ENCODE results near the gene CECR2.
"Not testable (repeated sequence)": the region's sequence is repeated elsewhere in the genome, so short reads cannot be mapped to it uniquely, and the experiment has no call there.

Gene CECR2

DNA sequence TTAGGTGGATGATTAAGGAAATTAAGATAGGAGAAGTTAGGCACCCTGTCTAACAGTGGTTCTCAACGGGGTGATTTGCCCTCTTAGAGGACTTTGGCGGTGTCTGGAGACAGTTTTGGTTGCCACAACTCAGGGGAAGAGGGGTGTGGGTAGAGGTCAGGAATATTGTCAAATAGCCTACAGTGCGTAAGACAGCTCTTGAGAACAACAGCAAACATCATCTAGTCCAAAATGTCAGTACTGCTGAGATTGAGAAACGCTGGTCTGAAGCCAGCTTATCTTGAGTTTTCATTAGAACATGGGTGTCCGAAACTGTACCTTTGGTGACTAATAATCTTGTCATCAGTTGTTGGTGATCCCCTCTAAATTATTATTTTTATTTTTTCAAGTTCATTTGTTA is 38.4 kb downstream of the CECR2 start:
- DNase-seq = no peak

DNA sequence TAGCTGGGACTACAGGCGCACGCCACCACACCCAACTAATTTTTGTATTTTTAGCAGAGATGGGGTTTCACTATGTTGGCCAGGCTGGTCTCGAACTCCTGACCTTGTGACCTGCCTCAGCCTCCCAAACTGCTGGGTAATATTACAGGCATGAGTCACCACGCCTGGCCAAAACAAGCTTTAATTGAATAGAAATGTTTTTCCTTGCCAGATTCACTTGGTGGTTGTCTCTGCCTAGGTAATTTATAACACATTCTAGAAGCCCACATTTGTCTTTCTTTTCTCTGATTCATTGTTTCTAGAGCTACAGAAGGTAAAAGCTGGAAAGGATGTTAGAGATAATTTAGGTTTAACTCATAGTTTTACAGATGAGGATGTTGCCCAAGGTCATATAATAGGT is 41.3 kb downstream of the CECR2 start:
- DNase-seq = no peak

DNA sequence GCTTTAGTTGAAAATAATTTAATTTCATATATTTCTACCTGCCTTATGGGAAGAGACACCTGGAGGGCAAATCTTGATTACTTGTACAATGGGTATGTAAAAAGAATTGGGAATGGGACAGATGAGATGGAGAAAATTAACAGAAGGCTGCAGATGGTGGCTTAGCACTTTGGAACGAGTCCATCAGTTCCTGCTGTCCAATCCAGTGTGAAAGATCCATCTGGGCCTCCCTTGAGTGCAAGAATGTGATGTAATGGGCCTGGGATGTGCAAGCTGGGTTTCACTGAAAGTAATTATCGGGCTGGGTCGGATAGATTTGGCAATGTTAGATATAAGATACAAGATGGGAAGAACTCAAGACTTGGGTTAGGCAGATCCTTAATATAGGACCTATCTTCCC is 42.0 kb downstream of the CECR2 start:
- DNase-seq = no peak

DNA sequence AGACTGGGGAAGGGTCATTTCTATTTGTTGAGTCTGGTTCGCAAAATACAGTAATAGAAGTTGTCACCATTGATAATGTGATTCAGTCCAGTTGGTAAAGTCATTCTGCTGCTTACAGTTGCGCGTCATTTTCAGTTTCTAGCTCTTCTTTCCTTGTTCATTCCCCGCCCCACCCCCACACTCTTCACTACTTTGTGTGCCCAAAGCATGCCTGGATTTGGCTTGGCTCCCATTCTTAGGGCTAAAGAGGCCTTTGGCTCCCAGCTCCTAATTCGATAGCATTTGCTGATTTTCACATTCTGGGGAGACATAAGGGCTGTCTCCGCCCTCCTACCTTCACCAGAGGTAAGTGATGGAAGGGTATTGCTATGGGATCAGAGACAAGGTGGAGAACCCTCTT is 43.0 kb downstream of the CECR2 start:
- DNase-seq = no peak

DNA sequence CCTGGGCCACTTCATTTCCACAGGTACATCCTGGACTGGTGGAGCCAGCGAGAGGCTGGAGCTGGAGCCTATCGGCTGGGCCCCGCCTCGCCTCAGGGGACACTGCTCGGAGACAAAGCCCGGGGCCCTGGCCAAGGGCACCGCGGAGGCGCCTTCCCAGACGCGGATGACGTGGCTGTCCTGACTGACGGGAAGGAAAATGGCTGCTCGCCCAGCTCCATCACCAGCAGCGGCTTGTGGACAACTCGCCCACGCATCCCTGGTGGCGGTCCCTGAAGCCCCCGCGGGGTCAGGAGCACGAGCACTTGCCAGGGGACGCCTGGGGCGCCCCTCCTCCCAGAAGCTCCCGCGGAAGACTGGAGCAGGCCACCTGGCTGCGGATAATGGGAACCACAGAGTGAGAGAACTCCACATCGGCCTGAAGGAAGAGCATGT is 49.6 kb downstream of the CECR2 start:
- DNase-seq = no peak

DNA sequence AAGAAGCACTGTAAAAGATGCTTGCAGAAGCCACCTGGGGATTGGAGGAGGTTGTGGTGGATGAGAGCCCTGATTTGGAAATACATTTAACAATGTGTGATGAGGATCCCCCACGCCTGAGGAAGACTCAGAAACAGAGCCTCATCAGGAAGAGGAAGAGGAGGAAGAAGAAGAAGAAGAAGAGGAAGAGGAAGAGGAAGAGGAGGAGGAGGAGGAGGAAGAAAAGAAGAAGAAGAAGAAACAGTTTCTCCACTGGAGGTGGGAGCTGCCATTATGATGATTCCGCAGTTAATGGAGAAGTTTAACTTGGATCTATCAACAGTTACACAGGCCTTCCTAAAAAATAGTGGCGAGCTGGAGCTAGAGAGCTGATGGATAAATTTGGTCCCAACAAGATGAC is 50.1 kb downstream of the CECR2 start:
- DNase-seq = no peak

DNA sequence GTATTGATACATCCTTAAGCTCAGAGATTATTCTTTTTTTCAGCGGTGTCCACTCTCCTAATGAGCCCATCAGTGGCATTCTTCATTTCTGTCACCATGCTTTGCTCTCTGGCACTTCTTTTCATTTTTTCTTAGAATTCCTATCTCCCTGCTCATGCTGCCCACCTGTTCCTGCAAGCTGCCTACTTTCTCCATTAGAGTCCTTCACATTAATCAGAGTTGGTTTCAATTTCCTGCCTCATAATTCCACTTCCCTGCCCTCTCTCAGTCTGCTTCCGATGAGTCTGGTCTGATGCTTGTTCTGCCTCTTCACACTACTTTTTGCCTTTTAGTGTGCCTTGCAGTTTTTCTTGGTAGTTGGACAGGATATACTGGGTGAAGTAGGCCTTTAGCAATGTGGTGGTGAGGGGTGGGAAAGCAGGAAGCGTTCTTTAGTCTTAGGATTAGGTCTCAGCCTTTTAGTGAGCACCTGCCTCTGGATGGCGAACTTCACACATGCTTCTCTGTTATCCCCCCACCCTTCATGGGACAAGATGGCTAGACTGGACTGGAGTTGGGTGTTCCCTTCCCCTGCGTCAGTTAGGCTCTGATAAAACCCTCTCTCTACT is 53.6 kb downstream of the CECR2 start:
- DNase-seq = no peak

- no peak for DNase-seq
Observed at GRCh38 chr22:17423616-17424015, 54.4 kb downstream of the CECR2 start.

GRCh38 chr22:17427528-17427927 is 58.3 kb downstream of the CECR2 start:
- DNase-seq = not testable (repeated sequence)

DNA sequence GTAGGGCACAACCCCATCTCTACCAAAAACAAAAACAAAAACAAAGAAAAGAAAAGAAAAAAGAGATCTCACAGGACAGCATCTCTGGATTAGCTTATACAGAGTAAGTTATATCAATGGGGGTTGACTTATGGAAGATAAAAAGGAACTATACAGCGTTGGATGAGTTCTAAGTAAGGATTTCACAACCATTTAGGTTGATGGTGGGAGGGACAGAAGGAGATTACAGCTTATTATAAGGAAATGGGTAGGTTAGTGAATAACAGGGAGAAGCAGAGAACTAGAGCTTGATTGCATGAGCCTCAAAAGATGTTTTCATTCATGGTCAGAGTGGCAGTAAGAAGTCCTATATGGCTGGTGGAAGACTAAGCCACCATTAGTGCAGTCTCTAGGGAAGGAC is 60.3 kb downstream of the CECR2 start:
- DNase-seq = no peak

GRCh38 chr22:17430412-17430811 is 61.2 kb downstream of the CECR2 start:
- DNase-seq = no peak

DNA sequence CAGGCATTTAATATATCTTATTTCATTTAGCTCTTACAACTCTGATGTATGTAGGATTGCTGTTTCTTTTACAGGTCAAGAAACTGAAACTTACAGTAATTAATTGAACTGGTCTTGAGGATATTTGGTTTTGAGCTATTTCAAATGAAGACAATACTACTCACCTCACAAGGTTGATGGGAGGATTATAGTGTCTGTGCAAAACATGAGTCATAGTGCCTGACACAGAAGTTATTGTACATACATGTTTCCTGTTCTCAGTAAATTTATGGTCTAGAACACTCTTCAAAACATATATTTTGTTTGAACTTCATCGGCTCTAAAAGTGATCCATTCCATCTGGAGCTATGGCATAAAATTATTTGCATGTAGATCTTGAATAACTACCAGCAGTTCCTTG is 61.9 kb downstream of the CECR2 start:
- DNase-seq = no peak

- DNase-seq = no peak
Observed at GRCh38 chr22:17434856-17435255, 65.6 kb downstream of the CECR2 start.

GRCh38 chr22:17435375-17435774 is 66.1 kb downstream of the CECR2 start:
- DNase-seq = no peak

DNA sequence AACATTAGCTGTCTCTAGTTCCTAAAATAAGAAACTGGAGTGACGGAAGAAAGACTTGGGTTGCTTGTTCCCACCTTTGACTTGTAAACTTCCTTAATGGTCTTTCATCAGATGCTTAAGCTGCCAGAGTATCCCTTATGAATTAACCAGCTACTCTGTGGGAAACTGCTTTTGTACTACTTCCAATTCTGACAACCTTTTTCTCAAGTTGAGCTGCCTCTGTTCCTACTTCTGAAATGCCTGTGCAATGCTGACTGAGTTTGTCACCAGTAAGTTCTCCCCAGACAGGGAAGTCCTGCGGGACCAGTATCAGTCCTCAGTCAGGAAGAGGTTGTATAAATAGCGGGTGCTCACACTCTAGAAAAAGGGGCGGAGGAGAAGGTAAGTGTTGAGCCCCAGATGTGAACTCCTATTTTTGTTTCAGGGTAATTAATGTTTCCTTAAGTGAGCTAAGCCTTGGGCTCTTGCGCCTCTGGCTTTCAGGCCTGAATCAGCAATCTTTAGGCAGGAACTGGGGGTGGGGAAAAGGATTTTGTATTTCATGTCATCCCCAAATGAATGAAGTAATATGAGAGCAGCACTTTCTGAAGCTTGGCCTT is 67.2 kb downstream of the CECR2 start:
- no peak for DNase-seq

- DNase-seq = no peak
Observed at GRCh38 chr22:17436981-17437412, 67.7 kb downstream of the CECR2 start.

GRCh38 chr22:17438026-17438425 is 68.8 kb downstream of the CECR2 start:
- DNase-seq = no peak

DNA sequence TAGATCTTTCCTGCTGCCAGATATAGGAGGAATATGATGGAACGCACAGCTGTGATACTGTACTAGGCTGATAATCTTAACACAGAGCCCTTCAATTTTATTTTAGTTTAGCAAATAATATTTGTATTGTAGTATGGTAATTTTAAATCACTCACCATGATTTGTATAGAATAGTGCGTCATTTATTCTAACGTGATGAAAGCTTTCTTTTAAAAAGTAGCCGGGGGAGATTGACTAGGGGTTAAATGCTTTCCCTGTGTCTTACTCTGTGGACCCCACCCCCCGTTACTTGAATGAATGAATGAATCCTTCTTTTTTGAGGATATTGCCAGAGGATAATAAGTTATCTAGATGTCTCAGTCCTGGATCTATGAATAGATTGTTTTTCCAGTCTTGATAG is 72.1 kb downstream of the CECR2 start:
- DNase-seq = no peak

DNA sequence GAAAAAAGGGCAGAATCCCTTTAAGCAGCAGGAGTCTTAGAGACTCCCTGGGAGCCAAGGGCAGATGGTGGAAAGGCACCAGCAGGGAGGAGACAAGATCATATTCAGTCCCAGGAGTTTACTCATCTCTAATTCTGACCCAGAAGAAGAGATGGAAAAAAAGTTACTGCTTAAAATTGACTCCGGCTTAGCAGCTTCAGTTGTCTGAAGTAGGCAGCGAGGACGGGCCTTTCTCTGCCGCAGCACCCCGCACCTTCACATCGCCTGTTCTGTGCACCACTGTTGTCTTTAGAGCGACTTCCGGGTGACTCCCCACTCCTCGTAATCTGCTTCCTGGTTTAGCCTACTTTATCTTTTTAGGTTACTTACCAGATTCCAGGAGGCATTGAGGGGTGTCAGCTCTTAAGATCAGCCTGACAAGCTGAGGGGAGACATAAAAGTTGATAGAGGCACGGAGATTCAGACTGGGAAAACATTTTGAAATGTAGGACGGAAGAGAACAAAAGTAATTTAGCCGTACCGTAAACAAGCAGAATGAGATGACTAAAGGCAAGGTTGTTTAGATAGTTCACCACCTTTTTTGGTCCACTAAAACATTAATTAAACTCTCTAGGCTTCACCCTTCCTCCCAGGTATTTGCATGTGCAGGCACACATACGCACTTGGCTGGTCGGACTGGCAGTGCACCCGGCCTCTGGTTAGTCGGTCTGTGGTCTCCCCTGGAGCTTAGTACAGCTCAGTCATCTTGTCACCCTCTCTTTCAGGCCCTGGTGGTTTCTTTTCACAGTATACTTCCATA is 74.3 kb downstream of the CECR2 start:
- no peak for DNase-seq

- DNase-seq = no peak
Observed at GRCh38 chr22:17444204-17444504, 74.9 kb downstream of the CECR2 start.

GRCh38 chr22:17446698-17447097 is 77.4 kb downstream of the CECR2 start:
- no peak for DNase-seq

GRCh38 chr22:17451316-17451715 is 82.1 kb downstream of the CECR2 start:
- no peak for DNase-seq

GRCh38 chr22:17460895-17461294 is 91.6 kb downstream of the CECR2 start:
- no peak for DNase-seq

- no peak for DNase-seq
Observed at GRCh38 chr22:17470880-17471500, 101.7 kb downstream of the CECR2 start.

All from CD4-positive, alpha-beta T cell treated with Interleukin-12 subunit alpha and Interleukin-12 subunit beta, for 1 hour (primary cell).